ENCODE data around the gene TMEM187. TPM values are rescaled to one million over a fixed set of nuclear protein-coding genes. Genes with fewer than 3 reads are reported as not detected.
A peak's percentile ranks its signal among the peaks of the same experiment; 100 is the strongest.

TMEM187 gene
- total RNA-seq, 1 donor from 2014 or later, result 14.4 TPM

GRCh38 chrX:154021131-154021611 lies 48.6 kb downstream of the TMEM187 start:
- H3K4me3 Mint-ChIP-seq, result no peak overlapping the region
- H3K4me1 Mint-ChIP-seq (ENCODE audit: unreplicated experiment), result peaks cover 20% of the 10 kb centered on the region
- no peaks in the 10 kb centered on the region for H3K36me3 Mint-ChIP-seq
- no peaks in the 10 kb centered on the region for H3K9me3 Mint-ChIP-seq
- H3K27me3 Mint-ChIP-seq, result no peaks in the 10 kb centered on the region
- TF ChIP-seq CTCF (conservative IDR thresholded peaks at IDR 0.05), result no peak
- H3K27ac Mint-ChIP-seq, result no peak overlapping the region
- DNase-seq (ENCODE audit: extremely low spot score, unreplicated experiment), result no peak

- no peak overlapping the region for H3K4me3 Mint-ChIP-seq
- H3K9me3 Mint-ChIP-seq, result no peaks in the 10 kb centered on the region
- H3K36me3 Mint-ChIP-seq, result no peaks in the 10 kb centered on the region
- no peak overlapping the region for H3K27ac Mint-ChIP-seq
- no peak for DNase-seq (ENCODE audit: extremely low spot score, unreplicated experiment)
- peaks cover 20% of the 10 kb centered on the region for H3K4me1 Mint-ChIP-seq (ENCODE audit: unreplicated experiment)
- H3K27me3 Mint-ChIP-seq, result no peaks in the 10 kb centered on the region
- no peak for TF ChIP-seq CTCF (conservative IDR thresholded peaks at IDR 0.05)
Observed at GRCh38 chrX:154022108-154022507, 49.6 kb downstream of the TMEM187 start.

- H3K4me3 Mint-ChIP-seq, result peak overlapping the region; percentile 49
- no peak for TF ChIP-seq CTCF (conservative IDR thresholded peaks at IDR 0.05)
- H3K9me3 Mint-ChIP-seq, result no peaks in the 10 kb centered on the region
- H3K36me3 Mint-ChIP-seq, result no peaks in the 10 kb centered on the region
- H3K4me1 Mint-ChIP-seq (ENCODE audit: unreplicated experiment), result peaks cover 20% of the 10 kb centered on the region
- no peaks in the 10 kb centered on the region for H3K27me3 Mint-ChIP-seq
- peak overlapping the region; percentile 0 for H3K27ac Mint-ChIP-seq
- DNase-seq (ENCODE audit: extremely low spot score, unreplicated experiment), result no peak
Observed at GRCh38 chrX:154023276-154024000, 50.9 kb downstream of the TMEM187 start.

GRCh38 chrX:154024271-154024670 lies 51.7 kb downstream of the TMEM187 start:
- H3K27ac Mint-ChIP-seq, result no peak overlapping the region
- H3K4me1 Mint-ChIP-seq (ENCODE audit: unreplicated experiment), result peaks cover 20% of the 10 kb centered on the region
- no peaks in the 10 kb centered on the region for H3K27me3 Mint-ChIP-seq
- no peak for DNase-seq (ENCODE audit: extremely low spot score, unreplicated experiment)
- H3K4me3 Mint-ChIP-seq, result no peak overlapping the region
- no peak for TF ChIP-seq CTCF (conservative IDR thresholded peaks at IDR 0.05)
- H3K36me3 Mint-ChIP-seq, result no peaks in the 10 kb centered on the region
- H3K9me3 Mint-ChIP-seq, result no peaks in the 10 kb centered on the region

- Mint-ChIP-seq H3K4me3 (no peak overlapping the region), H3K9me3 (no peaks in the 10 kb centered on the region), H3K27me3 (no peaks in the 10 kb centered on the region), H3K4me1 (ENCODE audit: unreplicated experiment) (peaks cover 20% of the 10 kb centered on the region), H3K27ac (peak overlapping the region; percentile 15), H3K36me3 (no peaks in the 10 kb centered on the region)
- no peak for TF ChIP-seq CTCF (conservative IDR thresholded peaks at IDR 0.05)
- no peak for DNase-seq (ENCODE audit: extremely low spot score, unreplicated experiment)
Observed at GRCh38 chrX:154025230-154025629, 52.7 kb downstream of the TMEM187 start.
